AG09309 (cell line): Measurements from ENCODE around the gene GDA.

ENCODE experiments used
- DNase-seq: peaks from one replicate; pipeline ENCODE4 v3.0.0-alpha.2; 2010; ENCODE audit warnings: low read depth
- H3K4me3 ChIP-seq: 2 replicates; pipeline ENCODE4 v1.5.1; 2011; ENCODE audit warnings: mild to moderate bottlenecking, low read depth, low read length, moderate library complexity; ENCODE audit not compliant: control insufficient read depth
- CTCF ChIP-seq: IDR thresholded peaks from 2 replicates; pipeline ENCODE4 v1.5.1; 2011; ENCODE audit warnings: mild to moderate bottlenecking, low read depth, low read length, inconsistent platforms; ENCODE audit not compliant: insufficient read depth, control insufficient read depth; ENCODE audit errors: missing control alignments

Gene GDA

GRCh38 chr9:72199238-72199637 is 50.0 kb downstream of the GDA start:
- no peak overlapping the region for H3K4me3 ChIP-seq
- no peak for DNase-seq
- TF ChIP-seq CTCF: no peak

DNA sequence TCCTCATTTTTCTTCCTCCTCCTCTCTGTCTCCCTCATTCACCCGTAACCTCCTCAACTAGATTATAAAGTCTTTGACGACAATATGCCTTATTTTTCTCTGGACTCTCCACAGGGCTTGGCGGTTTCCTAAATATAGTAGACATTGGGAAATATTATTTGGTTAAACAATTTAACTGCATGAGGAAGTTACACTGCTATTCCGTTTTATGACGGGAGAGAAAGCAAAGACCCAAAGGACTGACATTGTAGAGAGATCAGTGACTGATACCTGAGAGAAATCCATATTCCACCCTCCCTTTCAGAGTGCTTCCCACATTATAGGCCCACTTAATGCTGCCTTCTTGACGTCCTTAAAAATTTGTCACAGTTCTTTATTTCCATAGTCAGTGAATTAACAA is 51.2 kb downstream of the GDA start:
- TF ChIP-seq CTCF: no peak
- DNase-seq: no peak
- H3K4me3 ChIP-seq: no peak overlapping the region

GRCh38 chr9:72202009-72202408 is 52.8 kb downstream of the GDA start:
- no peak for TF ChIP-seq CTCF
- no peak for DNase-seq
- no peak overlapping the region for H3K4me3 ChIP-seq

DNA sequence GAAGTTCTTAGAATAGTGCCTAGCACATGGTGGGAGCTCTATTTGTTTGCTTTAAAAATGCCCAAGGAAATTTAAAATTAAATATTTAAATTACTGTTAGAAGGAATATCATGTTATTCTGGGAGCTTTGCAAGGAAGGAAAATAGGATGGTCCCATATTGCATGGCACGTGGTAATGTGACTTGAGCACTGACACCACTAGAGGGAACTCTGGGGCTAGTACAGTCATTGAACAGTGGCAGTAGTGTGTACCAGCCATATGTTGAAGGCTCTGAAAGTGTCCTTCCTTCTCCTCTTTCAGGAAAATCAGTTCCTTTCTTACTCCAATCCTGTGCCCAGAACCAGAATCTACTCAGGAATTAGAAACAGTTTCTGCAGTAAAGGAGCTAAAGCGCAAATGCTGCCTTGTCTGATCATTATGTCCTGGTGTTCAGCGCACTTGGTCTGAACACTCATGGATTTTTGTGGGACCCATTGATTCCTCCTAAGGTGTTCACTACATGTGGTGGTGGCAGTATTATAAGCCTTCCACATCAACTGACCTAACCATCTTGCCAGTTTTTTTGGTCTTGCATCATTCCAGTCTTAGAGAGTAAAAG is 54.1 kb downstream of the GDA start:
- H3K4me3 ChIP-seq: no peak overlapping the region
- peak; percentile 3 for DNase-seq
- peak; percentile 67 for TF ChIP-seq CTCF

DNA sequence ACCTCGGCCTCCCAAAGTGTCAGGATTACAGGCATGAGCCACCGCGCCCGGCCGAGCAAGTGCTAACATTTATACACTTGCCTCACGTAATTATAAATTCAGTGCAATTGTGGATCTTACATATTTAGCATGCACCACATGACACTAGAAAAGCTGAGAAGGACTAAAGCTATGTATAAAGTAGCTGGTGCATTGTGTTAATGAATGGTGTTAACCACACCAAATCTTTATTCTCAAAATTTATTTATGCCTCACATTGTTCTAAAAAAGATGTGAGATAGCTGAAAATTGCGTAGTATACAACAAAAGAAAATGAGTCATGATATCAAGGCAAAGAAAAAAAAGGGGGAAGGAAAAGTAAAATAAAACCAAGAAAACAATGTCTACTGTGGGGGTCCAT is 54.8 kb downstream of the GDA start:
- TF ChIP-seq CTCF: no peak
- H3K4me3 ChIP-seq: no peak overlapping the region
- DNase-seq: no peak

- no peak overlapping the region for H3K4me3 ChIP-seq
- no peak for TF ChIP-seq CTCF
- no peak for DNase-seq
These were observed 56.3 kb downstream of the GDA start for GRCh38 chr9:72205513-72205912.

GRCh38 chr9:72207278-72207677 is 58.0 kb downstream of the GDA start:
- H3K4me3 ChIP-seq: no peak overlapping the region
- no peak for DNase-seq
- TF ChIP-seq CTCF: no peak
